Breast epithelium (tissue), 3 donors: ENCODE results near the gene NT5C2.

Source experiments
- POLR2A ChIP-seq: fragments of 450-650 bp; IDR thresholded peaks from one replicate; pipeline ENCODE4 v1.6.1; 2016; ENCODE audit warnings: antibody characterized with exemption, mild to moderate bottlenecking, moderate library complexity
- POLR2AphosphoS5 ChIP-seq, 3 donors: sonication (generic); formaldehyde crosslinking; IDR thresholded peaks; one replicate each; pipeline ENCODE4 v1.6.1; 2017; ENCODE audit warnings: antibody characterized with exemption in 3 of 3
- TF ChIP-seq, protein P1 (sequence below), 3 donors: fragments of 450-650 bp; IDR thresholded peaks; one replicate each; pipeline ENCODE4 v1.5.1; 2016 to 2017; ENCODE audit warnings: antibody characterized with exemption in 3 of 3, mild to moderate bottlenecking in 3 of 3, moderate library complexity in 3 of 3

DNA sequence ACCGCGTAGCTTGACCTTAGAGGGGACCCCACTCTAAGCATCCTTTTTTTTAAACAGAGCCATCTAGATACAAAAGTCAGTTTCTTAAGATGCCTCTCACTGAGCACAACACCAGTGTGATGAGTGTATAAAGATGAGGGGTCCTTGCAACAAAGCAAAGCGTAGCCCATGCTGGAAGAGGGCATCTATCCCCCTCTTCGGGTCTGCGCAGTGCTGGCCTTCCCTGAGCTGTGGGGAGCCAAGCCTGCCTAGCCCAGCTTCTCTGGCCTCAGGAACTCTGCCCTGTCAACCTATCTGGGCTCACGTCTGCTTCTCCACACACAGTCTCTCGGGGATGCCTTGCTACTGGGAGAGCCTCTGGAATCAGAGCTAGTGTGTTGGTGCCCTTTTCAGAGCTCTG is 114.0 kb downstream of the NT5C2 start:
- TF ChIP-seq, protein P1, sequence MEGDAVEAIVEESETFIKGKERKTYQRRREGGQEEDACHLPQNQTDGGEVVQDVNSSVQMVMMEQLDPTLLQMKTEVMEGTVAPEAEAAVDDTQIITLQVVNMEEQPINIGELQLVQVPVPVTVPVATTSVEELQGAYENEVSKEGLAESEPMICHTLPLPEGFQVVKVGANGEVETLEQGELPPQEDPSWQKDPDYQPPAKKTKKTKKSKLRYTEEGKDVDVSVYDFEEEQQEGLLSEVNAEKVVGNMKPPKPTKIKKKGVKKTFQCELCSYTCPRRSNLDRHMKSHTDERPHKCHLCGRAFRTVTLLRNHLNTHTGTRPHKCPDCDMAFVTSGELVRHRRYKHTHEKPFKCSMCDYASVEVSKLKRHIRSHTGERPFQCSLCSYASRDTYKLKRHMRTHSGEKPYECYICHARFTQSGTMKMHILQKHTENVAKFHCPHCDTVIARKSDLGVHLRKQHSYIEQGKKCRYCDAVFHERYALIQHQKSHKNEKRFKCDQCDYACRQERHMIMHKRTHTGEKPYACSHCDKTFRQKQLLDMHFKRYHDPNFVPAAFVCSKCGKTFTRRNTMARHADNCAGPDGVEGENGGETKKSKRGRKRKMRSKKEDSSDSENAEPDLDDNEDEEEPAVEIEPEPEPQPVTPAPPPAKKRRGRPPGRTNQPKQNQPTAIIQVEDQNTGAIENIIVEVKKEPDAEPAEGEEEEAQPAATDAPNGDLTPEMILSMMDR (IDR thresholded peaks at IDR 0.05): no peak
- no peak for TF ChIP-seq POLR2A
- TF ChIP-seq POLR2AphosphoS5 (IDR thresholded peaks at IDR 0.05): no peak
